SK-N-SH (cell line): ENCODE results near the gene ARID5A. TPM values are rescaled to one million over a fixed set of nuclear protein-coding genes. Genes with fewer than 3 reads are reported as not detected.

Experiments used
- CTCF ChIA-PET: fragments of 300-600, 350-600 bp; formaldehyde crosslinking; extraction: SDS; loops from one replicate; lab custom pipeline; 2021; lab: Yijun Ruan, JAX
- POLR2A ChIA-PET: fragments of 350-600 bp; sonication (Branson Sonifier 250); formaldehyde crosslinking; extraction: SDS; loops from one replicate; lab custom pipeline; 2020; ENCODE audit warnings: antibody characterized with exemption, inconsistent platforms; lab: Yijun Ruan, JAX
- DNase-seq: peaks from one replicate; pipeline ENCODE4 v3.0.0; 2012
- H2AFZ ChIP-seq: fragments of 200-600 bp; sonication (generic); 2 replicates; pipeline ENCODE4 v1.8.1; 2016; ENCODE audit warnings: antibody characterized with exemption, mild to moderate bottlenecking, low read depth
- H3F3A ChIP-seq: fragments of 200-600 bp; sonication (generic); replicated peaks from 2 replicates; pipeline ENCODE3; 2016; ENCODE audit warnings: antibody characterized with exemption, mild to moderate bottlenecking; ENCODE audit not compliant: insufficient read depth
- H3K27ac ChIP-seq, 2 experiments: fragments of 200-500 bp in 1 of 2; fragments of 200-600 bp in 1 of 2; sonication (Bioruptor generic) in 1 of 2; sonication (generic), shearing (Covaris generic) in 1 of 2; 2 replicates each; pipeline versions ENCODE4 v1.5.1 to v1.6.1; 2014 to 2016; ENCODE audit warnings: low read depth in 2 of 2, inconsistent platforms in 1 of 2, low read length in 1 of 2, mild to moderate bottlenecking in 1 of 2, mixed read lengths in 1 of 2
- H3K27me3 ChIP-seq: fragments of 200-600 bp; sonication (generic), shearing (Covaris generic); 2 replicates; pipeline ENCODE4 v1.6.1; 2016; ENCODE audit warnings: mixed run types; ENCODE audit not compliant: insufficient read depth
- H3K36me3 ChIP-seq, 2 experiments: fragments of 200-500 bp in 1 of 2; fragments of 200-600 bp in 1 of 2; sonication (Bioruptor generic) in 1 of 2; sonication (generic) in 1 of 2; replicated peaks in 1 of 2; 2 replicates each; pipeline versions ENCODE3 to v1.5.1; 2014 to 2016; ENCODE audit warnings: low read length in 1 of 2, mild to moderate bottlenecking in 1 of 2; ENCODE audit not compliant: insufficient read depth in 2 of 2, control insufficient read depth in 1 of 2
- H3K4me1 ChIP-seq, 2 experiments: fragments of 200-500 bp in 1 of 2; fragments of 200-600 bp in 1 of 2; sonication (Bioruptor generic) in 1 of 2; sonication (generic), shearing (Covaris generic) in 1 of 2; 2 replicates each; pipeline versions ENCODE4 v1.5.1 to v1.6.1; 2014 to 2016; ENCODE audit warnings: low read depth in 1 of 2, low read length in 1 of 2, mixed run types in 1 of 2; ENCODE audit not compliant: insufficient read depth in 2 of 2, control insufficient read depth in 1 of 2
- H3K4me2 ChIP-seq: fragments of 200-600 bp; sonication (generic), shearing (Covaris generic); 2 replicates; pipeline ENCODE4 v1.6.1; 2017; ENCODE audit warnings: mixed run types
- H3K4me3 ChIP-seq, 2 experiments: fragments of 200-500 bp in 1 of 2; fragments of 200-600 bp in 1 of 2; sonication (Bioruptor generic) in 1 of 2; sonication (generic), shearing (Covaris generic) in 1 of 2; 2 replicates each; pipeline versions ENCODE4 v1.5.1 to v1.8.1; 2014 to 2016; ENCODE audit warnings: low read depth in 2 of 2, inconsistent platforms in 1 of 2, low read length in 1 of 2, mild to moderate bottlenecking in 1 of 2, mixed read lengths in 1 of 2, moderate library complexity in 1 of 2
- H3K79me2 ChIP-seq: fragments of 200-600 bp; sonication (generic); 2 replicates; pipeline ENCODE4 v1.8.1; 2017; ENCODE audit warnings: mild to moderate bottlenecking; ENCODE audit not compliant: insufficient read depth
- H3K9ac ChIP-seq: fragments of 200-600 bp; sonication (generic); 2 replicates; pipeline ENCODE4 v1.6.1; 2017; ENCODE audit warnings: mixed run types
- H3K9me2 ChIP-seq: fragments of 200-600 bp; sonication (generic); 2 replicates; pipeline ENCODE4 v1.6.1; 2017; ENCODE audit warnings: mixed run types
- H3K9me3 ChIP-seq: fragments of 200-600 bp; sonication (generic); 2 replicates; pipeline ENCODE4 v1.6.1; 2017; ENCODE audit warnings: mixed run types, mild to moderate bottlenecking, moderate library complexity
- H4K20me1 ChIP-seq: fragments of 200-600 bp; sonication (generic); 2 replicates; pipeline ENCODE4 v1.6.1; 2017; ENCODE audit warnings: mild to moderate bottlenecking, mixed run types; ENCODE audit not compliant: insufficient read depth
- CHD2 ChIP-seq: fragments of 150-350 bp; IDR thresholded peaks from 2 replicates; pipeline ENCODE4 v1.6.1; 2018; ENCODE audit warnings: low read length; ENCODE audit not compliant: partially characterized antibody
- ELF1 ChIP-seq: IDR thresholded peaks from 2 replicates; pipeline ENCODE4 v1.4.0; 2012
- EZH2phosphoT487 ChIP-seq: fragments of 200-600 bp; sonication (generic); IDR thresholded peaks from 2 replicates; pipeline ENCODE4 v1.6.1; 2017; ENCODE audit warnings: low read depth, mixed run types, mild to moderate bottlenecking, antibody characterized with exemption, moderate library complexity, borderline replicate concordance
- FOSL2 ChIP-seq: IDR thresholded peaks from 2 replicates; pipeline ENCODE4 v1.4.0; 2012; ENCODE audit warnings: low read depth, mild to moderate bottlenecking, moderate library complexity, borderline replicate concordance
- FOXJ3 ChIP-seq: sonication (generic); formaldehyde crosslinking; IDR thresholded peaks from 2 replicates; pipeline ENCODE4 v1.5.1; 2020; ENCODE audit warnings: mild to moderate bottlenecking, missing genetic modification reagents
- FOXM1 ChIP-seq: IDR thresholded peaks from 2 replicates; pipeline ENCODE4 v1.4.0; 2012; ENCODE audit warnings: low read depth, mild to moderate bottlenecking
- GABPA ChIP-seq: IDR thresholded peaks from 2 replicates; pipeline ENCODE4 v1.4.0; 2012; ENCODE audit warnings: low read depth, mild to moderate bottlenecking
- GATA2 ChIP-seq: sonication (generic); formaldehyde crosslinking; IDR thresholded peaks from 2 replicates; pipeline ENCODE4 v1.5.0; 2020; ENCODE audit warnings: mild to moderate bottlenecking, missing genetic modification reagents
- JUND ChIP-seq: IDR thresholded peaks from 2 replicates; pipeline ENCODE4 v1.4.0; 2012
- MXI1 ChIP-seq: IDR thresholded peaks from 2 replicates; pipeline ENCODE4 v1.6.1; 2012; ENCODE audit warnings: mild to moderate bottlenecking, low read depth, low read length, improper control_type of control experiment
- RAD21 ChIP-seq: IDR thresholded peaks from 2 replicates; pipeline ENCODE4 v1.6.1; 2012; ENCODE audit warnings: mild to moderate bottlenecking, low read length
- TAF1 ChIP-seq: IDR thresholded peaks from 2 replicates; pipeline ENCODE4 v1.6.1; 2012; ENCODE audit warnings: low read depth, mild to moderate bottlenecking, low read length, moderate library complexity, borderline replicate concordance
- YY1 ChIP-seq: IDR thresholded peaks from 2 replicates; pipeline ENCODE4 v1.4.0; 2012; ENCODE audit warnings: low read depth, mild to moderate bottlenecking
- WGBS: methylation state at CpG from one replicate; pipeline ENCODE4 v1.1.6; 2017; ENCODE audit warnings: low lambda C conversion rate; 5-methylcytosine and 5-hydroxymethylcytosine counted together
- polyA plus RNA-seq, 3 experiments: library from polyadenylated mRNA; depleted of rRNA; stranded (reverse); fragments of >200 nt; gene quantifications; 2 replicates each; pipeline ENCODE4 v1.2.3, GENCODE V29; 2012
- TF ChIP-seq, protein P1 (sequence below): IDR thresholded peaks from 2 replicates; pipeline ENCODE4; 2012
- TF ChIP-seq, protein P2 (sequence below): IDR thresholded peaks from 2 replicates; pipeline ENCODE4 v1.4.0; 2012; ENCODE audit warnings: low read depth, borderline replicate concordance
- TF ChIP-seq, protein P3 (sequence below): fragments of 200-600 bp; sonication (generic); IDR thresholded peaks from 2 replicates; pipeline ENCODE4 v1.6.1; 2017; ENCODE audit warnings: antibody characterized with exemption, mild to moderate bottlenecking, moderate library complexity
- TF ChIP-seq, protein P4 (sequence below): IDR thresholded peaks from 2 replicates; pipeline ENCODE4 v1.6.1; 2012; ENCODE audit warnings: mild to moderate bottlenecking, low read depth, low read length, moderate library complexity
- TF ChIP-seq, protein P5 (sequence below): IDR thresholded peaks from 2 replicates; pipeline ENCODE4 v1.4.0; 2012; ENCODE audit warnings: low read depth

Gene ARID5A
- polyA plus RNA-seq, 1 of the 3 experiments (the other 2 are of a cell fraction): 3.3 TPM

DNA sequence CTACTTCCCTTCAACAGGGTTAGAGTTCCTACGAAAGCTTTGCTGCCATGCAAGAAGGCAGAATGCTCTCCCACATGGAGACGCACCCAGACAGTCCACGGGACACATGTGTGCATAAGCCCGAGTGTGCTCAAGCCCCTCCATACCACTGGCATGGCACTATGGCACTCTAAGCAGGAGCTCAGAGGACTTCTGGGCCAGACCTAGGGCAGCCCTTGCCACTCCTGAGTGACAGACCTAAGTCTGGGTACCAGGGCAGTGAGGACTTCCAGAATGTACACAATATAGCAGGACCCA is 11.4 kb upstream of the ARID5A start:
- Histone ChIP-seq H4K20me1 (no peaks in the 10 kb centered on the region), H3K36me3 (no peaks in the 10 kb centered on the region), H2AFZ (no peak overlapping the region), H3K4me3 (no peak overlapping the region), H3K27me3 (no peaks in the 10 kb centered on the region), H3K27ac (no peak overlapping the region), H3K9me2 (no peaks in the 10 kb centered on the region), H3F3A (no peaks in the 10 kb centered on the region), H3K4me1 (peaks cover 0 to 5% of the 10 kb centered on the region in 2 experiments; a peak in 2 of 4 replicates), H3K79me2 (no peaks in the 10 kb centered on the region), H3K4me2 (no peak overlapping the region), H3K9me3 (no peaks in the 10 kb centered on the region), H3K9ac (no peak overlapping the region)
- DNase-seq: no peak
- ChIA-PET CTCF (interaction anchor here (1.5 to 4.1 kb wide), 3 partner anchors 16 to 118 kb away, joined by 7 to 29 read pairs (median 8); no protein-coding TSS in a partner anchor), POLR2A (no interaction called here)
- 88% methylated on average over 3 of the region's 4 CpGs for WGBS
- no peak for TF ChIP-seq MXI1
- TF ChIP-seq, protein P1, sequence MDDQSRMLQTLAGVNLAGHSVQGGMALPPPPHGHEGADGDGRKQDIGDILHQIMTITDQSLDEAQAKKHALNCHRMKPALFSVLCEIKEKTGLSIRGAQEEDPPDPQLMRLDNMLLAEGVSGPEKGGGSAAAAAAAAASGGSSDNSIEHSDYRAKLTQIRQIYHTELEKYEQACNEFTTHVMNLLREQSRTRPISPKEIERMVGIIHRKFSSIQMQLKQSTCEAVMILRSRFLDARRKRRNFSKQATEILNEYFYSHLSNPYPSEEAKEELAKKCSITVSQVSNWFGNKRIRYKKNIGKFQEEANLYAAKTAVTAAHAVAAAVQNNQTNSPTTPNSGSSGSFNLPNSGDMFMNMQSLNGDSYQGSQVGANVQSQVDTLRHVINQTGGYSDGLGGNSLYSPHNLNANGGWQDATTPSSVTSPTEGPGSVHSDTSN: no peak
- TF ChIP-seq GATA2 (CRISPR knock-in tag): no peak
- TF ChIP-seq, protein P2, sequence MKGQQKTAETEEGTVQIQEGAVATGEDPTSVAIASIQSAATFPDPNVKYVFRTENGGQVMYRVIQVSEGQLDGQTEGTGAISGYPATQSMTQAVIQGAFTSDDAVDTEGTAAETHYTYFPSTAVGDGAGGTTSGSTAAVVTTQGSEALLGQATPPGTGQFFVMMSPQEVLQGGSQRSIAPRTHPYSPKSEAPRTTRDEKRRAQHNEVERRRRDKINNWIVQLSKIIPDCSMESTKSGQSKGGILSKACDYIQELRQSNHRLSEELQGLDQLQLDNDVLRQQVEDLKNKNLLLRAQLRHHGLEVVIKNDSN: no peak
- TF ChIP-seq ELF1: no peak
- no peak for TF ChIP-seq JUND

DNA sequence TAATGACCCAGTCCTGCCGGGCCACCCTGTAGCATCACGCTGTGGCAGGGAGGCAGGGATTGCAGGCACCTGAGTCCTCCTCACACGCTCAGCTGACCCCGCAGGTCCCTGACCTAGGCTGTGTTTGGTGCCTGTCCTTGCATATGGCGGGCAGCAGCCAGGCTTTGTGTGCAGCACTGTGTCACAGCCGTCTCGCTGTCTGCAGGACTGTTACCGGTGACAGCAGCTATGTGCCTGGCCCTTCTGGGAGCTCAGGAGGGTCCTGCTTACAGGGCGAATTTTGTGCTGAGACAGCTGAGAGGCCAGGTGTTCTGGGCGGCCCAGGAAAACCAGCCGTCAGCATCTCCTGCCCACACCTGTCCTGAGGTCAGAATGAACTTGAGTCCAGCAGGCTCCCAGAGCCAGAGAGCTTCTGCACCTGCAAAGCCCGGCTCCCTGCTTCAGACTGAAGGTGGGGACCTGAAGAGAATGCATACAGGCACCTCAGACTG is 10.4 kb upstream of the ARID5A start:
- CTCF ChIA-PET: interaction anchor here (1.5 to 4.1 kb wide), 5 partner anchors 11 to 119 kb away, joined by 7 to 29 read pairs (median 8); no protein-coding TSS in a partner anchor
- no peak for TF ChIP-seq GATA2 (CRISPR knock-in tag)
- TF ChIP-seq TAF1: no peak
- TF ChIP-seq FOXJ3: no peak
- no peak for TF ChIP-seq RAD21
- TF ChIP-seq, protein P3, sequence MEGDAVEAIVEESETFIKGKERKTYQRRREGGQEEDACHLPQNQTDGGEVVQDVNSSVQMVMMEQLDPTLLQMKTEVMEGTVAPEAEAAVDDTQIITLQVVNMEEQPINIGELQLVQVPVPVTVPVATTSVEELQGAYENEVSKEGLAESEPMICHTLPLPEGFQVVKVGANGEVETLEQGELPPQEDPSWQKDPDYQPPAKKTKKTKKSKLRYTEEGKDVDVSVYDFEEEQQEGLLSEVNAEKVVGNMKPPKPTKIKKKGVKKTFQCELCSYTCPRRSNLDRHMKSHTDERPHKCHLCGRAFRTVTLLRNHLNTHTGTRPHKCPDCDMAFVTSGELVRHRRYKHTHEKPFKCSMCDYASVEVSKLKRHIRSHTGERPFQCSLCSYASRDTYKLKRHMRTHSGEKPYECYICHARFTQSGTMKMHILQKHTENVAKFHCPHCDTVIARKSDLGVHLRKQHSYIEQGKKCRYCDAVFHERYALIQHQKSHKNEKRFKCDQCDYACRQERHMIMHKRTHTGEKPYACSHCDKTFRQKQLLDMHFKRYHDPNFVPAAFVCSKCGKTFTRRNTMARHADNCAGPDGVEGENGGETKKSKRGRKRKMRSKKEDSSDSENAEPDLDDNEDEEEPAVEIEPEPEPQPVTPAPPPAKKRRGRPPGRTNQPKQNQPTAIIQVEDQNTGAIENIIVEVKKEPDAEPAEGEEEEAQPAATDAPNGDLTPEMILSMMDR: no peak
- TF ChIP-seq, protein P4, sequence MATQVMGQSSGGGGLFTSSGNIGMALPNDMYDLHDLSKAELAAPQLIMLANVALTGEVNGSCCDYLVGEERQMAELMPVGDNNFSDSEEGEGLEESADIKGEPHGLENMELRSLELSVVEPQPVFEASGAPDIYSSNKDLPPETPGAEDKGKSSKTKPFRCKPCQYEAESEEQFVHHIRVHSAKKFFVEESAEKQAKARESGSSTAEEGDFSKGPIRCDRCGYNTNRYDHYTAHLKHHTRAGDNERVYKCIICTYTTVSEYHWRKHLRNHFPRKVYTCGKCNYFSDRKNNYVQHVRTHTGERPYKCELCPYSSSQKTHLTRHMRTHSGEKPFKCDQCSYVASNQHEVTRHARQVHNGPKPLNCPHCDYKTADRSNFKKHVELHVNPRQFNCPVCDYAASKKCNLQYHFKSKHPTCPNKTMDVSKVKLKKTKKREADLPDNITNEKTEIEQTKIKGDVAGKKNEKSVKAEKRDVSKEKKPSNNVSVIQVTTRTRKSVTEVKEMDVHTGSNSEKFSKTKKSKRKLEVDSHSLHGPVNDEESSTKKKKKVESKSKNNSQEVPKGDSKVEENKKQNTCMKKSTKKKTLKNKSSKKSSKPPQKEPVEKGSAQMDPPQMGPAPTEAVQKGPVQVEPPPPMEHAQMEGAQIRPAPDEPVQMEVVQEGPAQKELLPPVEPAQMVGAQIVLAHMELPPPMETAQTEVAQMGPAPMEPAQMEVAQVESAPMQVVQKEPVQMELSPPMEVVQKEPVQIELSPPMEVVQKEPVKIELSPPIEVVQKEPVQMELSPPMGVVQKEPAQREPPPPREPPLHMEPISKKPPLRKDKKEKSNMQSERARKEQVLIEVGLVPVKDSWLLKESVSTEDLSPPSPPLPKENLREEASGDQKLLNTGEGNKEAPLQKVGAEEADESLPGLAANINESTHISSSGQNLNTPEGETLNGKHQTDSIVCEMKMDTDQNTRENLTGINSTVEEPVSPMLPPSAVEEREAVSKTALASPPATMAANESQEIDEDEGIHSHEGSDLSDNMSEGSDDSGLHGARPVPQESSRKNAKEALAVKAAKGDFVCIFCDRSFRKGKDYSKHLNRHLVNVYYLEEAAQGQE: no peak
- TF ChIP-seq FOSL2: no peak
- no peak for TF ChIP-seq JUND
- no peak for TF ChIP-seq CHD2
- no peak for TF ChIP-seq GABPA
- TF ChIP-seq, protein P5, sequence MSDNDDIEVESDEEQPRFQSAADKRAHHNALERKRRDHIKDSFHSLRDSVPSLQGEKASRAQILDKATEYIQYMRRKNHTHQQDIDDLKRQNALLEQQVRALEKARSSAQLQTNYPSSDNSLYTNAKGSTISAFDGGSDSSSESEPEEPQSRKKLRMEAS: no peak
- TF ChIP-seq EZH2phosphoT487: no peak
- no peak for TF ChIP-seq YY1
- no peak for TF ChIP-seq ELF1
- no peak for TF ChIP-seq MXI1
- no peak for TF ChIP-seq FOXM1

More for the DNA sequence above, 10.4 kb upstream of the ARID5A start:
- DNase-seq: no peak
- no peak overlapping the region for H3K4me3 ChIP-seq
- no peak overlapping the region for H2AFZ ChIP-seq
- H3K27me3 ChIP-seq: no peaks in the 10 kb centered on the region
- no peak overlapping the region for H3K4me2 ChIP-seq
- H3K36me3 ChIP-seq: no peaks in the 10 kb centered on the region
- no CpG with 5 or more reads among the region's 12 CpGs for WGBS
- no peak overlapping the region for H3K9ac ChIP-seq
- POLR2A ChIA-PET: no interaction called here
- no peaks in the 10 kb centered on the region for H4K20me1 ChIP-seq
- no peak overlapping the region for H3K27ac ChIP-seq
- no peaks in the 10 kb centered on the region for H3K9me3 ChIP-seq
- no peaks in the 10 kb centered on the region for H3K9me2 ChIP-seq
- H3F3A ChIP-seq: peaks cover 3% of the 10 kb centered on the region
- H3K79me2 ChIP-seq: no peaks in the 10 kb centered on the region
- H3K4me1 ChIP-seq: peaks cover 2 to 5% of the 10 kb centered on the region in 2 experiments; a peak in 3 of 4 replicates
